ENCODE results near the gene TRAF7. TPM values are rescaled to one million over a fixed set of nuclear protein-coding genes. Genes with fewer than 3 reads are reported as not detected.
"Not testable (repeated sequence)": the region's sequence is repeated elsewhere in the genome, so short reads cannot be mapped to it uniquely, and the experiment has no call there.

Gene TRAF7
- 26.0 TPM for total RNA-seq
- long read RNA-seq, transcript TRAF7-201 (21 exons, 3,700 nt) = major isoform, 54 of 120 reads
- long read RNA-seq, partial matches to known transcripts = 51 of 120 reads
- long read RNA-seq, other reads (novel, unspliced or antisense) = 15 of 120 reads

- H3K4me1 ChIP-seq = peaks cover 92% of the 10 kb centered on the region
- H3K36me3 ChIP-seq = peaks cover 8% of the 10 kb centered on the region
- no peaks in the 10 kb centered on the region for H3K27me3 ChIP-seq (ENCODE audit: low read depth)
- peak within 1 kb of the TSS; percentile 83 for H3K4me3 ChIP-seq
- intact Hi-C loops (cut with micrococcal nuclease) = no loop called here
- TF ChIP-seq CTCF (IDR thresholded peaks at IDR 0.05; ENCODE audit: borderline replicate concordance) = no peak
- H3K9me3 ChIP-seq (replicated peaks) = no peaks in the 10 kb centered on the region
- DNase-seq = peak; percentile 98
- peak within 1 kb of the TSS; percentile 89 for H3K27ac ChIP-seq (replicated peaks)
These were observed at the start of gene TRAF7 for GRCh38 chr16:2155091-2155950. TRAF7 (plus strand) TSS chr16:2155782; CDS start chr16:2163921, 8,139 bp downstream.

- DNase-seq; H3K27me3 ChIP-seq (ENCODE audit: low read depth); intact Hi-C loops (cut with micrococcal nuclease); H3K4me3 ChIP-seq; H3K4me1 ChIP-seq; H3K9me3 ChIP-seq (replicated peaks); H3K27ac ChIP-seq (replicated peaks): not testable (repeated sequence)
- H3K36me3 ChIP-seq = peaks cover 77% of the 10 kb centered on the region
These were observed 49.4 kb upstream of the TRAF7 start for GRCh38 chr16:2106211-2106610.

DNA sequence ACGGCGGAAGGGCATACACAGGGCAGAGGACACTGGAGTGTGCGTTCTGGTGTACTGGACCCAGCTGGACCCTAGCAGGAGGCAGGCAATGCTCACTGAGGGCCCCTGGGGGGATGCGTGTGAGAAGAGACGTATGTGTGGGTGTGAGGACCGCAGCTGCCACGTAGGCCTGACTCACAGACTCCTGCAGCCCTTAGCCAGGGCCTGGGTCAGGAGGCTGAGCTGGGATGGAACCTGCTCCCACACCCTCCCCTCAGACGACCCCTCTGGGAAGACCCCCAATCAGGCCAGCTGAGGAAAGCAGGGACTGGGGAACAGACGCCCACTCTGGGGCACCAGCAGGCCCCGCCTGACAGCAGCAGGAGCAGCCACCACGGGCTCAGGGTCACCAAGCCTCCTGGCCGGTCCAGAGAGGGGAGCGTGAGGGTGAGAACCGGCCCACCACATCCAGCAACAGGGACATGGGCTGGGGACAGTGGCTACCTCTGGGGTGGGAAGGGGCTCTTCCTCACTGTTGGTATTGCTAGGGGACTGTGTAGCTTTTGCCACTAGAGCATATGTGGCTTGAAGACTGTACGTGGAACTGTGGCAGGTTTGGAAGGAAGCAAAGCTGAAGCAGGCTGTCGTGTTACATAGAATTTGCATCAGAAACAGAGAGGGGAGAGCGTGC is 48.3 kb upstream of the TRAF7 start:
- DNase-seq; H3K27me3 ChIP-seq (ENCODE audit: low read depth); intact Hi-C loops (cut with micrococcal nuclease); H3K4me1 ChIP-seq; H3K4me3 ChIP-seq; H3K27ac ChIP-seq (replicated peaks); H3K9me3 ChIP-seq (replicated peaks): not testable (repeated sequence)
- H3K36me3 ChIP-seq = peaks cover 81% of the 10 kb centered on the region

DNA sequence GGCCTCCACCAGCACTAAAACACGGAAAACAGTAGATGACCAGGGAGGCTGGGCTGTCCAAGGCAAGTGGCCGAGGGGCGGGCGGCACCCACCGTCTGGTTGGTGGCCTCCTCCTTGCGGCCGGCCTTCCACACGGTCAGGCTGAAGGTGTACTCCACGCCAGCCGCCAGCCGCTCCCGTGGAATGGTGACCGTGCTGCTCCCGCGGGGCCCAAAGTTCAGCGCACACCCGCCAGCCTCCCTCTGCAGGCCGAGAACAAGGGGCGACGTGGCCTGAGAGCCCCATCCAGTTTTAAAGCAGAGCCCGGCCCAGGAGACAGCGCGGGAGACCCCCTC is 47.8 kb upstream of the TRAF7 start:
- H3K4me1 ChIP-seq; H3K27me3 ChIP-seq (ENCODE audit: low read depth); DNase-seq; H3K4me3 ChIP-seq; H3K9me3 ChIP-seq (replicated peaks); H3K27ac ChIP-seq (replicated peaks); intact Hi-C loops (cut with micrococcal nuclease): not testable (repeated sequence)
- peaks cover 80% of the 10 kb centered on the region for H3K36me3 ChIP-seq

DNA sequence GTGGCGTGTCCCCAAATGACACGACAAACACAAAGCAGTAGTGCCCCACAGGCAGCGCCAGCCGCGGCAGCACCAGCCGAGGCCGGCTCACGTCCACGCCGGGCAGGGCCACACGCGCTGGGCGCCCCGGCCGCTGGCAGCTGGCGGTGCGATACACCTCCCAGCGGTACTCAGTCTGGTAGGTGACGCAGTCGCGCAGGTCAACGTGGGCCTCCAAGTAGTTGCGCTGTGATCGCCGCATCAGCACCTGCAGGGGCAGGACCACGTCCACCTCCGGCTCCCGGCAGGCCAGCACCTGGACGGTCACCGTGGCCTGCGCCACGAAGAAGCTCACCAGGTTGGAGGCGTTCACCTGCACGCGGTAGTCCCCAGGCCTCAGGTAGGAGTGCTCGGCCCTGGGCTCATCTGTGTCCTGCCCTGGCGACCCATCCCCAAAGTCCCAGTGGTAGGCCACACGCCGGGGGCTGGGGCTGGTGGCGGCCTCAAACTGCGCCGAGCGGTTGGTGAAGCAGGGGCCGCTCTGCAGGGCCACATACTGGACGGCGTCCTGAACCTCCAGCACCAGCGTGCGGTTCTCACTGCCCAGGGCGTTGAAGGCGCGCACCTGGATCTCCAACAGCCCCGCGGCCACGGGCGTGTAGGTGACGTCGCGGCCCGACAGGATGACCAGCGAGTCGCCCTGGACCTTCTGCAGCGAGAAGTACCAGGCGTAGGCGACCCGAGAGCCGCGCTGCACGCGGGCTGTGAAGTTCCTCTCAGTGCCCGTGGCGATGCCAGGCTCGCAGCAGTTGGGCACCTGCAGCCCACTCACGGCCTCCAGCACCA is 46.9 kb upstream of the TRAF7 start:
- H3K27me3 ChIP-seq (ENCODE audit: low read depth); DNase-seq; intact Hi-C loops (cut with micrococcal nuclease): not testable (repeated sequence)

DNA sequence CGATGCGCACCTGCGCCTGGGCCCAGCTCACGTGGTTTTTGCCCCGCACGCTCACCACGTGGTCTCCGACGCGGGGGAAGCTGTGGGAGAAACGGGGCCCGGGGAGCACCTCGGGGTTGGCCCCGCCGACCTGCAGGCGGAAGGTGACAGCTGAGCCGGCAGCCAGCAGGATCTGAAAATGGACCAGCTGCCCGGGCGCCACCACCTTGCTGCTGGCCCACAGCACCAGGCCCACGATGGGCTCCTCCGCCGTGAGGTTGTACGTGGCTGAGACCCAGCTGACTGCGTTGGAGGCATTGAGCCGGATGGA is 46.4 kb upstream of the TRAF7 start:
- H3K4me1 ChIP-seq; H3K27me3 ChIP-seq (ENCODE audit: low read depth); H3K4me3 ChIP-seq; intact Hi-C loops (cut with micrococcal nuclease); H3K27ac ChIP-seq (replicated peaks); DNase-seq; H3K9me3 ChIP-seq (replicated peaks): not testable (repeated sequence)
- peaks cover 82% of the 10 kb centered on the region for H3K36me3 ChIP-seq

More for the DNA sequence above, 46.9 kb upstream of the TRAF7 start:
- peaks cover 76% of the 10 kb centered on the region for H3K36me3 ChIP-seq
- H3K9me3 ChIP-seq (replicated peaks); H3K4me3 ChIP-seq; H3K4me1 ChIP-seq; H3K27ac ChIP-seq (replicated peaks): not testable (repeated sequence)

- intact Hi-C loops (cut with micrococcal nuclease); H3K9me3 ChIP-seq (replicated peaks); H3K27ac ChIP-seq (replicated peaks); H3K4me1 ChIP-seq; H3K4me3 ChIP-seq; DNase-seq; H3K27me3 ChIP-seq (ENCODE audit: low read depth): not testable (repeated sequence)
- H3K36me3 ChIP-seq = peaks cover 86% of the 10 kb centered on the region
These were observed 45.7 kb upstream of the TRAF7 start for GRCh38 chr16:2109872-2110271.

GRCh38 chr16:2110332-2111008 is 45.1 kb upstream of the TRAF7 start:
- Histone ChIP-seq H3K27ac (replicated peaks) (peak overlapping the region; percentile 27), H3K36me3 (peaks cover 86% of the 10 kb centered on the region)
- H3K27me3 ChIP-seq (ENCODE audit: low read depth); H3K4me1 ChIP-seq; H3K4me3 ChIP-seq; H3K9me3 ChIP-seq (replicated peaks); intact Hi-C loops (cut with micrococcal nuclease); DNase-seq: not testable (repeated sequence)

DNA sequence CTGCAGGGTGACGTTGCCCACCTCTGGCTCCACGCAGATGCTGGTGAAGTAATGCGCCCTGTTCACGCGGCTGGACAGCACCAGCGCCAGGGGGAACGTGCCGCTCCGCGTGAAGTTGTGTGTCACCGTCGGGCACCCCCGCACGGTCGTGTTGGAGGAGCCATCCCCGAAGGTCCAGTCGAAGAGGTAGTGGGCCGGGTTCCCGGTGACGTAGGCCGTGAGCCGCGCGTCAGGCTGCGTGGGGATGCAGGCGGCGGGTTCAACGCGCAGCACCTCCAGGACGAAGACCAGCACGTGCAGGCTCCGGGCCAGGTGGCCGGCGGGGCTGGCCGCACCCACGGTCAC is 44.6 kb upstream of the TRAF7 start:
- H3K4me1 ChIP-seq; H3K27ac ChIP-seq (replicated peaks); DNase-seq; H3K4me3 ChIP-seq; H3K27me3 ChIP-seq (ENCODE audit: low read depth); H3K9me3 ChIP-seq (replicated peaks); intact Hi-C loops (cut with micrococcal nuclease): not testable (repeated sequence)
- peaks cover 83% of the 10 kb centered on the region for H3K36me3 ChIP-seq

DNA sequence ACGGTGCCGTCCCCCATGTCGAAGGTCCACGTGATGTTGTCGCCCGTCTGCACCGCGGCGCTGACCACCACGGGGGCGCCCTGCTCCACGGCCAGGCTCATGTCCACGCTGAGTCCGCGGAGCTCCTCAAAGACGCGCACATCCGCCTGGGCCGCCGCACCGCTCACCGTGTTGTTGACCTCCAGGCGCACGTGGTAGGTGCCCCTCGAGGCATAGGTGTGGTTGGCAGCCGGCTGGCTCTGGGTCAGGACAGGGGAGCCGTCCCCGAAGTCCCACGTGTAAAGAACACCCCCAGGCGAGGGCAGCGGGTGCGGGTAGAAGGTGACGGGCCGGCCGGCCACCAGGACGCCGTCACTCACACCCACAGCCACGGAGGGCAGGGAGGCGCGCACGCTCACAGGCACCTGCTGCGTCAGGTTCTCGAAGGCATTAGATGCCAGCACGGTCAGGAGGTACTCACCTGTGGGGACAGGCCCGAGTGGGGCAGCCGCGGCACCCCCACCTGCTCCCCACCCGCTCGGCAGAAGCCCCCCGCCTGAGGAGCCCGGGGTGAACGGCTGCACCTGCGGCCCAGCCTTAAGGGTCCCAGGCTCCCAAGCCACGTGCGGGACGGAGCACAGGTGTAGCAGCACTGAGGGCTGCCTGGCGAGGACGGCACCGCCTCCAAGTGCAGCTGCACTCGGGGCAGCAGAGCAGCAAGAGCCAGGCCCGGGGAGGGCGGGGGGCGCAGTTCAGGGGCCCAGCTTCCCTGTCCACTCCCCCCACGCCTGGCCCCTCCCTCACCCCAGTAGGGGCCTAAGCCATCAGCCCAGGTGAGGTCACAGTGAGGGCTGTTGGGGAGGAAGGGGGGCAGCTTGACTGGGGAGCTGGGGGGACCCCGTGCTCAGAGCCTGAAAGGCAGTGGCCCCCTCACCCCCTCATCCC is 43.9 kb upstream of the TRAF7 start:
- H3K4me3 ChIP-seq; H3K27ac ChIP-seq (replicated peaks); H3K27me3 ChIP-seq (ENCODE audit: low read depth); DNase-seq; H3K9me3 ChIP-seq (replicated peaks); H3K4me1 ChIP-seq; intact Hi-C loops (cut with micrococcal nuclease): not testable (repeated sequence)
- peaks cover 78% of the 10 kb centered on the region for H3K36me3 ChIP-seq

- intact Hi-C loops (cut with micrococcal nuclease); DNase-seq: not testable (repeated sequence)
- H3K36me3 ChIP-seq = peaks cover 75% of the 10 kb centered on the region
These were observed 43.0 kb upstream of the TRAF7 start for GRCh38 chr16:2112539-2113106.

More at GRCh38 chr16:2112539-2113106, 43.0 kb upstream of the TRAF7 start:
- H3K4me3 ChIP-seq; H3K27me3 ChIP-seq (ENCODE audit: low read depth); H3K9me3 ChIP-seq (replicated peaks); H3K27ac ChIP-seq (replicated peaks): not testable (repeated sequence)
- peaks cover 13% of the 10 kb centered on the region for H3K4me1 ChIP-seq

Measured in left ventricle myocardium inferior (tissue), 1 donor.